HG03060 (cell line): Measurements from ENCODE around the gene KRTAP5-9.
"Not testable (repeated sequence)": the region's sequence is repeated elsewhere in the genome, so short reads cannot be mapped to it uniquely, and the experiment has no call there.

Experiments
- ATAC-seq: cut with Tn5 transposase; IDR thresholded peaks from one replicate; pipeline ENCODE4 v1.9.1; 2021; ENCODE audit warnings: low read depth, moderate number of reproducible peaks; ENCODE audit not compliant: unreplicated experiment

The KRTAP5-9 gene

DNA sequence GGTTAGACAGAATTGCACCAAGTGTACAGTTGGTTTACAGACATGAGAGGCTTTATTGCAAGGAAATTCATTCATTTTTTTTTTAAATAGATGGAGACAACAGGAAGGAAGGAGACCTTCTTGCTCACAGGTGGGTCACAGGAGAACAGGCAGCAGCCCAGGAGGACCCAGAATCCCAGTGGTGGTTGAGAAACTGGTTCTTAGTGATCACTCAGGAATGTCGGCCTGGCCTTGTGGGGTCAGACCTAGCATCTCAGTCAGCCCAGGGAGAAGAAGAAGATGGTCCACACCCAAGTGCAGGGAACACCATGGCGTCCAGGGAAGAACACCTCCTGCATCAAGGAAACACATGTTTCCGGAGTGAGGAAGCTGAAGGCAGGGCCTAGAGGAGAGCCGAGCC is 33.6 kb downstream of the KRTAP5-9 start:
- no peak for ATAC-seq

- ATAC-seq: no peak
Observed at GRCh38 chr11:71582309-71582895, 34.2 kb downstream of the KRTAP5-9 start, which contains the start of gene KRTAP5-11. TSS of gene KRTAP5-11 (minus strand) at chr11:71582875. CDS start at chr11:71582837, 38 bp downstream.

DNA sequence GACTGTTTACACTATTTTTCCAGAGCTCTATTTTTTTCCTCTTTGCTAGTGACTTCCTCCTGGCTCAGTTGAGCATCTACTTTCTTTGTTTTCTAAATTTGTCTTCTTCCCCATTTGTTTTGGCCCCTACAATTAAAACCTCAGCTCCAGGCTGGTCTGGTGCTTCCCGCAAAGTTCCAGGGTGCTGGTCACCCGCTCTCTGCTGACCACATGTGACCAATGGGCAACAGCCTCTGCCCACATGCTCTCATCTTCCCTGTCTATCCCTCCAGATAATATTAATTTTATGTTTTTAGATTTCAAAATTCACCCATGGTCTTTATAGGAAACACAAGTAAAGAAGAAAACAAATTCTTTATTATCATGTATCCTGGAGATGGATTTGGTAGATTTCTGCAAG is 34.7 kb downstream of the KRTAP5-9 start:
- not testable (repeated sequence) for ATAC-seq

- not testable (repeated sequence) for ATAC-seq
Observed at GRCh38 chr11:71585673-71586072, 37.5 kb downstream of the KRTAP5-9 start.

DNA sequence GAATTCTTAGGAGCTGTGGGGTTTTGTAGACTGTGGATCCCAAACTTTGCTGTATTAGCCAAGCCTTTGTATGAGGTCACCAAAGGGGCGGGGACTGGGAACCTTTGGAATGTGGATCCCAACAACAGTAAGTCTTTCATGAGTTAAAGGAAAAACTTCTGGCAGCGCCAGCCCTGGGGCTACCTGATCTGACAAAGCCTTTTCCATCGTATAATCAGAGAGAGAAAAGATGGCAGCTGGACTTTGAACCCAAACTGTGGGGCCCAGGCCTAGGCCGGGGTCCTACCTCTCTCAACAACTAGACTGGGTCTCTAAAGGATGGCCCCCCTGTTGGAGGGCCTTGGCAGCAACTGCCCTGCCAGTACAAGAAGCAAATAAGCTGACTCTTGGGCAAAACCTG is 40.1 kb downstream of the KRTAP5-9 start:
- not testable (repeated sequence) for ATAC-seq

GRCh38 chr11:71588822-71589545 is 40.8 kb downstream of the KRTAP5-9 start:
- ATAC-seq: not testable (repeated sequence)

GRCh38 chr11:71589546-71589920 is 41.3 kb downstream of the KRTAP5-9 start:
- ATAC-seq: not testable (repeated sequence)
